ENCODE results near the gene EMCN. TPM values are rescaled to one million over a fixed set of nuclear protein-coding genes. Genes with fewer than 3 reads are reported as not detected.
A peak's percentile ranks its signal among the peaks of the same experiment; 100 is the strongest.

The EMCN gene
- total RNA-seq, 1 donor from 2014 or later, result not detected

- no peak overlapping the region for H2AFZ ChIP-seq (ENCODE audit: low read depth, low read length)
- H3K27ac ChIP-seq (ENCODE audit: low read depth, low read length), result no peak overlapping the region
- H3K9ac ChIP-seq (ENCODE audit: low read length), result no peak overlapping the region
- no peaks in the 10 kb centered on the region for H3K36me3 ChIP-seq (ENCODE audit: insufficient read depth, low read length)
- H3K9me3 ChIP-seq (ENCODE audit: insufficient read depth, low read depth, low read length), result no peaks in the 10 kb centered on the region
- TF ChIP-seq EZH2 (IDR thresholded peaks at IDR 0.05; ENCODE audit: insufficient read depth, low read length) (no peak), CTCF (IDR thresholded peaks at IDR 0.05; ENCODE audit: insufficient read depth, low read depth, low read length) (no peak)
- H3K4me2 ChIP-seq (ENCODE audit: low read length), result no peak overlapping the region
- no peak overlapping the region for H3K27ac Mint-ChIP-seq (ENCODE audit: unreplicated experiment)
- no peaks in the 10 kb centered on the region for H3K9me3 Mint-ChIP-seq (ENCODE audit: unreplicated experiment)
- FAIRE-seq (peak; percentile 92), DNase-seq (ENCODE audit: low read depth) (no peak)
- H3K4me1 Mint-ChIP-seq (ENCODE audit: low read depth, unreplicated experiment), result peaks cover 4% of the 10 kb centered on the region
- H3K27me3 ChIP-seq (ENCODE audit: insufficient read depth, low read length), result no peaks in the 10 kb centered on the region
- H3K79me2 ChIP-seq (ENCODE audit: insufficient read depth, low read length), result no peaks in the 10 kb centered on the region
- H3K4me3 Mint-ChIP-seq (ENCODE audit: unreplicated experiment), result no peak overlapping the region
- H3K4me1 ChIP-seq (ENCODE audit: insufficient read depth, low read length), result no peaks in the 10 kb centered on the region
- H3K36me3 Mint-ChIP-seq (ENCODE audit: low read depth, unreplicated experiment), result no peaks in the 10 kb centered on the region
- no peak overlapping the region for H3K4me3 ChIP-seq (ENCODE audit: insufficient read depth, low read depth, low read length)
- no peaks in the 10 kb centered on the region for H3K27me3 Mint-ChIP-seq (ENCODE audit: low read depth, unreplicated experiment)
- H4K20me1 ChIP-seq (ENCODE audit: insufficient read depth, low read length), result no peaks in the 10 kb centered on the region
Measured at GRCh38 chr4:100510551-100510950, 7.3 kb downstream of the EMCN start.

- Mint-ChIP-seq H3K27me3 (ENCODE audit: low read depth, unreplicated experiment) (no peaks in the 10 kb centered on the region), H3K4me1 (ENCODE audit: low read depth, unreplicated experiment) (peaks cover 4% of the 10 kb centered on the region), H3K9me3 (ENCODE audit: unreplicated experiment) (peaks cover 4% of the 10 kb centered on the region), H3K4me3 (ENCODE audit: unreplicated experiment) (no peak overlapping the region), H3K36me3 (ENCODE audit: low read depth, unreplicated experiment) (no peaks in the 10 kb centered on the region), H3K27ac (ENCODE audit: unreplicated experiment) (no peak overlapping the region)
- no peak overlapping the region for H3K4me2 ChIP-seq (ENCODE audit: low read length)
- DNase-seq (ENCODE audit: low read depth) (no peak), FAIRE-seq (no peak)
- no peaks in the 10 kb centered on the region for H3K27me3 ChIP-seq (ENCODE audit: insufficient read depth, low read length)
- H3K79me2 ChIP-seq (ENCODE audit: insufficient read depth, low read length), result no peaks in the 10 kb centered on the region
- H2AFZ ChIP-seq (ENCODE audit: low read depth, low read length), result no peak overlapping the region
- no peak overlapping the region for H3K27ac ChIP-seq (ENCODE audit: low read depth, low read length)
- no peaks in the 10 kb centered on the region for H4K20me1 ChIP-seq (ENCODE audit: insufficient read depth, low read length)
- H3K9ac ChIP-seq (ENCODE audit: low read length), result no peak overlapping the region
- H3K9me3 ChIP-seq (ENCODE audit: insufficient read depth, low read depth, low read length), result no peaks in the 10 kb centered on the region
- H3K36me3 ChIP-seq (ENCODE audit: insufficient read depth, low read length), result no peaks in the 10 kb centered on the region
- H3K4me3 ChIP-seq (ENCODE audit: insufficient read depth, low read depth, low read length), result no peak overlapping the region
- TF ChIP-seq CTCF (IDR thresholded peaks at IDR 0.05; ENCODE audit: insufficient read depth, low read depth, low read length) (no peak), EZH2 (IDR thresholded peaks at IDR 0.05; ENCODE audit: insufficient read depth, low read length) (no peak)
- no peaks in the 10 kb centered on the region for H3K4me1 ChIP-seq (ENCODE audit: insufficient read depth, low read length)
Measured at GRCh38 chr4:100509386-100509785, 8.4 kb downstream of the EMCN start.

GRCh38 chr4:100508691-100509090 lies 9.1 kb downstream of the EMCN start:
- Mint-ChIP-seq H3K4me1 (ENCODE audit: low read depth, unreplicated experiment) (peaks cover 4% of the 10 kb centered on the region), H3K4me3 (ENCODE audit: unreplicated experiment) (no peak overlapping the region), H3K9me3 (ENCODE audit: unreplicated experiment) (peaks cover 4% of the 10 kb centered on the region), H3K27me3 (ENCODE audit: low read depth, unreplicated experiment) (no peaks in the 10 kb centered on the region), H3K36me3 (ENCODE audit: low read depth, unreplicated experiment) (no peaks in the 10 kb centered on the region), H3K27ac (ENCODE audit: unreplicated experiment) (no peak overlapping the region)
- no peaks in the 10 kb centered on the region for H4K20me1 ChIP-seq (ENCODE audit: insufficient read depth, low read length)
- no peak overlapping the region for H3K4me3 ChIP-seq (ENCODE audit: insufficient read depth, low read depth, low read length)
- H3K4me1 ChIP-seq (ENCODE audit: insufficient read depth, low read length), result no peaks in the 10 kb centered on the region
- no peak overlapping the region for H3K27ac ChIP-seq (ENCODE audit: low read depth, low read length)
- DNase-seq (ENCODE audit: low read depth) (no peak), FAIRE-seq (peak; percentile 58)
- H3K36me3 ChIP-seq (ENCODE audit: insufficient read depth, low read length), result no peaks in the 10 kb centered on the region
- H3K4me2 ChIP-seq (ENCODE audit: low read length), result no peak overlapping the region
- H3K79me2 ChIP-seq (ENCODE audit: insufficient read depth, low read length), result no peaks in the 10 kb centered on the region
- no peak overlapping the region for H3K9ac ChIP-seq (ENCODE audit: low read length)
- H3K9me3 ChIP-seq (ENCODE audit: insufficient read depth, low read depth, low read length), result no peaks in the 10 kb centered on the region
- no peak for TF ChIP-seq EZH2 (IDR thresholded peaks at IDR 0.05; ENCODE audit: insufficient read depth, low read length)
- TF ChIP-seq CTCF (IDR thresholded peaks at IDR 0.05; ENCODE audit: insufficient read depth, low read depth, low read length), result no peak
- no peak overlapping the region for H2AFZ ChIP-seq (ENCODE audit: low read depth, low read length)
- no peaks in the 10 kb centered on the region for H3K27me3 ChIP-seq (ENCODE audit: insufficient read depth, low read length)
